22Rv1 (cell line): ENCODE measurements around the gene STRA8.

Experiments
- H3K27ac ChIP-seq: fragments of 450-650 bp; 2 replicates; pipeline ENCODE4 v1.5.1; 2017
- ZFX ChIP-seq: fragments of 450-650 bp; IDR thresholded peaks from 2 replicates; pipeline ENCODE4 v1.6.1; 2017; ENCODE audit warnings: antibody characterized with exemption, borderline replicate concordance
- TF ChIP-seq, protein P1 (sequence below): fragments of 450-650 bp; IDR thresholded peaks from 2 replicates; pipeline ENCODE4 v1.5.1; 2017; ENCODE audit warnings: mild to moderate bottlenecking

The STRA8 gene

DNA sequence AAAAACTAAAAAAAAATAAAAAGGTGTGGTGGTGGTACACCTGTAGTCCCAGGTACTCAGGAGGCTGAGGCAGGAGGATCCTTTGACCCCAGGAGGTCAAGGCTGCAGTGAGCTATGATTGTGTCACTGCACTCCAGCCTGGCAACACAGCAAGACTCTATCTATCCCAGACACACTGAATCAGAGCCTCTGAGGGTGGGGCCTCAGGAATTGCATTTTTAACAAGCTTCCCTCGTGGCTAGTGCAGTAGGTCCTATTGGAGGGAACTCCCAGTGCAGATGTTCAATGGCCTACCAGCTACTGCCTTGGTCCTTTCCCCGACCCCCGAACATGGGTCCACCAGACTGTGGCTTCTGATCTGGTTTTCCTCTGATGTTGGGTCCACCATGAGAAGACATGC lies 14.9 kb downstream of the STRA8 start:
- no peak for TF ChIP-seq ZFX
- TF ChIP-seq, protein P1, sequence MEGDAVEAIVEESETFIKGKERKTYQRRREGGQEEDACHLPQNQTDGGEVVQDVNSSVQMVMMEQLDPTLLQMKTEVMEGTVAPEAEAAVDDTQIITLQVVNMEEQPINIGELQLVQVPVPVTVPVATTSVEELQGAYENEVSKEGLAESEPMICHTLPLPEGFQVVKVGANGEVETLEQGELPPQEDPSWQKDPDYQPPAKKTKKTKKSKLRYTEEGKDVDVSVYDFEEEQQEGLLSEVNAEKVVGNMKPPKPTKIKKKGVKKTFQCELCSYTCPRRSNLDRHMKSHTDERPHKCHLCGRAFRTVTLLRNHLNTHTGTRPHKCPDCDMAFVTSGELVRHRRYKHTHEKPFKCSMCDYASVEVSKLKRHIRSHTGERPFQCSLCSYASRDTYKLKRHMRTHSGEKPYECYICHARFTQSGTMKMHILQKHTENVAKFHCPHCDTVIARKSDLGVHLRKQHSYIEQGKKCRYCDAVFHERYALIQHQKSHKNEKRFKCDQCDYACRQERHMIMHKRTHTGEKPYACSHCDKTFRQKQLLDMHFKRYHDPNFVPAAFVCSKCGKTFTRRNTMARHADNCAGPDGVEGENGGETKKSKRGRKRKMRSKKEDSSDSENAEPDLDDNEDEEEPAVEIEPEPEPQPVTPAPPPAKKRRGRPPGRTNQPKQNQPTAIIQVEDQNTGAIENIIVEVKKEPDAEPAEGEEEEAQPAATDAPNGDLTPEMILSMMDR = no peak
- no peak overlapping the region for H3K27ac ChIP-seq

DNA sequence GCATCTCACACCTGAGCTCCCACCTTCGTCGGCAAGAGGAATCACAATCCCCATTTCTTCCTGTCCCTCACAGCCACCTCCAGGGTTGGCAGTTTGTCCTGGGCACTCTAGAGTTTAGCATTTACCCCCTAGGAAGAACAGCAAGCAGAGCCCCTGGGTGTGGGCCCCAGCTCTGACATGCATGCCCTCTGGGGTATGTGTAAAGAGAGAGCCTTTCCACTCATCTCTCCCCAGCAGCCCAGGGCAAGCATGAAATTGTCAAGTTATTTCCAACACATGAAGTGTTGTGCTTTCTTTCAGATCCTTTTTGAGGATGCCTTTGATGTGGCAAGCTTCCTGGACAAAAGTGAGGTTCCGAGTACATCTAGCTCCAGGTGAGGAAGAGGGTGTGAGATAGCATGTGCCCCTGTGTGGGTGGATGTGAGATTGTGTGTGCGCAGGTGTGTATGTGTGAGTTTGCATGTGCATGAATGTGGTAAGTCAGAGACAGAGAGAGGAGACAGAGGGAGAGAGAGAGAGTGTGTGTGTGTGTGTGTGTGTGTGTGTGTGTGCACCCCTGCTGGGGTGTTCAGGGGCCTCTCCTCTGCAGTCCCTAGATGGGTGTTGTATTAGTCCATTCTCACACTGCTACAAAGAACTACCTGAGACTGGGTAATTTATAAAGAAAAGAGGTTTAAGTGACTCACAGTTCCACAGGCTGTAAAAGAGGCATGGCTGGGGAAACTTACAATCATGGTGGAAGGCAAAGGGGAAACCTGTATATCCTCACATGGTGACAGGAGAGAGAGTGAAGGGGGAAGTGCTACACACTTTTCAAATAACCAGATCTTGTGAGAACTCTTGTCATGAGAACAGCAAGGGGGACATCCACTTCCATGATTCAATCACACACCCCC lies 18.1 kb downstream of the STRA8 start:
- no peak overlapping the region for H3K27ac ChIP-seq
- no peak for TF ChIP-seq ZFX
- TF ChIP-seq, protein P1 = no peak

DNA sequence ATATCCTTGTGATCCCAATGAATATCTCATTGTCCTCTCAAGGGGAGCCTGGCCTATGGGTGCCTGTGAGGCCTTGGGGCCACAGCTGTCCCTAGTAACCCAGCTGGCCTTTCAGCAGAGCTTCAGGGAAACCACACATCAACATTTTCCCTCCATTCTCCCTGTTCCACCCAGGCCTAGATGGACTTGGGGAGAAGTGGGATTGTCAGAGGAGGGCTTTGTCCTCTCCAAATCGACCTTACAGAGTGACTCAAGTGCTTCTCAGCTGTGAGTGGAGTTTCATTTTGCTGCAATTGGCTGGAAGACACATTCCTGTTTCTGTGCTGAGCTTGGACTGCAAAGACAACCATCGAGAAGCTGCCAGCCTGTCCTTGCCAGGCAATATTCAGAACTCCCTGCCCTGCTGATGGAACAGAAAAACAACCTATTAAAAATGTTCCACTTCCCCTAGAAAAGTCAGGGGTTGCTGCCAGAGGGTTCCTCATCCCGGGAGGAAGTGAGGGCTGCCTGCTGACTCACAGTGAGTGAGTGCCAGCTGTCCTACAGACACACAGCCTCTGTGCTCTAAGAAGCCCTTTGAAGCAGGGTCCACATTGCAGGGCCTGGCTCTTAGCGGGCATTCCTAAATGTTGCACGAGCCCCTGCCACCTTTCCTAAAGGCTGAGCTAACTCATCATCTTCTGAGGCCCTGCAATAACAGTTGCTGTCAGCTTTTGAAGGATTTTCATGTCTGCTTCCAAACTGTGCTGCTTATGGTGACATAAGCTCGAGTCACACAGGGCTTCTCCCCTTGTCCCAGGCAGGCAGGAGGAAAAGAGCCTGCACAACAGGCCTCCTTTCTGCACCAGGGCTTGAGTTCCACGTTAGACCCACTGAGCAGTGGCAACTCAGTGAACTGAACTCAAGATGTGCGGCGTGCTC lies 20.5 kb downstream of the STRA8 start:
- TF ChIP-seq ZFX = no peak
- TF ChIP-seq, protein P1 = no peak

DNA sequence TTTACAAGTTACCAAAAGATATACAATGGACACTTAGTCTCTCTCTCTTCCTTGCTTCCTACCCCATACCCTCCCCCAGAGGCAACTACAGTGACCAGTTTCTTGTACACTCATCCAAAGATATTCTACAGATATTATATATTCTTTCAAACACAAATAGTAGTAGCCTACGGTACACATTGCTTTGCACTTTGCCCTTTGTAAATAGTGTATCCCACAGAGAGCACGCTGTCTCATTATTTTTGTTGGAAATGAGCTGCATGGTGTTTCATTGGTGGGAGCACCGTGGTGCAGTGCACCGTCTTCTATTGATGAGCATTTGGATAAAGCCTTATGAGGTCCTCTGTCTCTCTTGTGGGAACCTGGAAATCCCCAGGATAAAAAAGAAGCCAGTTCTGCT lies 24.2 kb downstream of the STRA8 start:
- no peak overlapping the region; the same call in 1 of the 2 replicates for H3K27ac ChIP-seq
- TF ChIP-seq, protein P1 = no peak
- TF ChIP-seq ZFX = no peak

More for the DNA sequence above, 20.5 kb downstream of the STRA8 start:
- H3K27ac ChIP-seq = no peak overlapping the region

DNA sequence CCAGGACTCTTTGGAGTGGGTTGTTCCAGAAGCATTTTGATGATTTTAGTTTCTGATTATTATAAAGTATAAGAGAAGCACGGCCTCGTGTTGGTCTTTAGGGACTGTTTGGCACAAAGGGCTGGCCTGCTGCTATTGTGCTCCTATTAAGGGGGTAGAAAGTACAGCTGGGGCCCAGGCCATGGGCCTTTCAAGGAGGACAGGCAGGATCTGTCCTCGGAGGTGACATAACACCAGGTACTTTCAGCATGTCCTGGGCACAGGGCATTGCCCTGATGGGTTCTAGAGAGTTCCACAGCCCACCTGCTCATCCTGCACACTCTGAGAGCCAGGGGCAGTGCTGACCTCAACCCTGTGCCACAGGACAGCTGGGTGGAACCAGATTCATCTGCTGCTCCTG lies 24.9 kb downstream of the STRA8 start:
- no peak overlapping the region; the same call in 1 of the 2 replicates for H3K27ac ChIP-seq
- TF ChIP-seq ZFX = no peak
- TF ChIP-seq, protein P1 = no peak

DNA sequence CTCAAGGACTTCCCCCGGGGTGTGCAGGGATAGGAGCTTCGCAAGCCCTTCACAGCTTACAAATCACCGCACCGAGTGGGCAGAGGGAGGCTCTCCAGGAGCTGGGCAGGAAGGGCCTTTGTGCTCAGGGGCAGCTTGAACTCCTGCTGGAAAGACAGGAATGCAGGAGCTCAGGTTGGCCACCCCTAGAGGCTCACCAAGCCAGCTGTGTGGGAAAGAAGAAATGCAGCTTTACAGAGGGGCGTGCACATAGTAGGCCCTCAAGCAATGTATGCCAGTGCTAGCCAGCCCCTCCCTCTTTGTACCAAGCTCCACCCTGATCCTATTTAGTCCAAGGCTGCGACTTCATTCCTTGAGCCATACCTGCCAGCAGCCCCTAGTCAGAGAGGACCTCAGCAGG lies 26.1 kb downstream of the STRA8 start:
- TF ChIP-seq, protein P1 = no peak
- no peak for TF ChIP-seq ZFX
- no peak overlapping the region for H3K27ac ChIP-seq
